AG04450 (cell line): Measurements from ENCODE around the gene SWI5. TPM values are rescaled to one million over a fixed set of nuclear protein-coding genes. Genes with fewer than 3 reads are reported as not detected.
A peak's percentile ranks its signal among the peaks of the same experiment; 100 is the strongest.

ENCODE experiments used
- CTCF ChIA-PET: fragments of 300-600, 350-600 bp; formaldehyde crosslinking; extraction: SDS; loops from one replicate; lab custom pipeline; 2022; ENCODE audit warnings: antibody characterized with exemption, inconsistent platforms; lab: Charles Lee
- POLR2A ChIA-PET: fragments of 350-600 bp; formaldehyde crosslinking; extraction: SDS; loops from one replicate; lab custom pipeline; 2021; ENCODE audit warnings: antibody characterized with exemption, inconsistent platforms; lab: Yijun Ruan, JAX
- DNase-seq: peaks from one replicate; pipeline ENCODE4 v3.0.0-alpha.2; 2011; ENCODE audit warnings: low read depth, low spot score
- H3K27ac ChIP-seq: one replicate; pipeline ENCODE4 v1.5.1; 2012; ENCODE audit warnings: low read depth, low read length, control low read depth
- H3K27me3 ChIP-seq: one replicate; pipeline ENCODE4 v1.6.0; 2012; ENCODE audit warnings: low read length; ENCODE audit not compliant: control insufficient read depth, insufficient read depth
- H3K4me3 ChIP-seq: 2 replicates; pipeline ENCODE4 v1.5.1; 2011; ENCODE audit warnings: mild to moderate bottlenecking, low read depth, low read length, control low read depth
- H3K9me3 ChIP-seq: 2 replicates; pipeline ENCODE4 v1.5.1; 2012; ENCODE audit warnings: low read length; ENCODE audit not compliant: control insufficient read depth, insufficient read depth
- CTCF ChIP-seq: IDR thresholded peaks from 2 replicates; pipeline ENCODE4 v1.5.1; 2011; ENCODE audit warnings: low read depth, low read length, control low read depth, inconsistent platforms
- polyA plus RNA-seq: library from polyadenylated mRNA; depleted of rRNA; stranded (reverse); fragments of >200 nt; gene quantifications from 2 replicates; pipeline ENCODE4 v1.2.3, GENCODE V29; 2011; rRNA removed
- small RNA-seq: library from RNA; depleted of rRNA; stranded (forward); fragments of <200 nt; gene quantifications from one replicate; pipeline ENCODE3, GENCODE V24; 2012; ENCODE audit warnings: low read depth; ENCODE audit not compliant: insufficient read length

SWI5 gene
- polyA plus RNA-seq, 1 experiment = 72.2 TPM

- Histone ChIP-seq H3K4me3 (no peak overlapping the region), H3K27me3 (no peaks in the 10 kb centered on the region), H3K9me3 (no peaks in the 10 kb centered on the region), H3K27ac (no peak overlapping the region)
- no peak for TF ChIP-seq CTCF
- POLR2A ChIA-PET = no interaction called here
- no peak for DNase-seq
- CTCF ChIA-PET = no interaction called here
These were observed 61.9 kb downstream of the SWI5 start for GRCh38 chr9:128337936-128338335.

Small RNA genes lying within 50 kb of the gene (small RNA-seq; reads per million reads assigned to genes)
- gene MIR199B (33,055 reads per million, percentile 100 among the genes with 10 or more reads in this experiment), gene MIR3154 (not detected)

Other genes with a start within 250 kb of the SWI5 start
- gene NAIF1, start 209.0 kb upstream of the SWI5 start, polyA plus RNA-seq = 7.5 and 8.9 TPM in 2 replicates
- gene SLC25A25, start 208.0 kb upstream of the SWI5 start, polyA plus RNA-seq = 12.0 and 12.6 TPM in 2 replicates
- 56.3 and 75.2 TPM in 2 replicates for gene PTGES2, start 148.5 kb upstream of the SWI5 start, polyA plus RNA-seq
- gene LCN2, start 126.8 kb upstream of the SWI5 start, polyA plus RNA-seq = not detected in 2 replicates
- 48.1 and 64.2 TPM in 2 replicates for gene BBLN, start 116.0 kb upstream of the SWI5 start, polyA plus RNA-seq
- 26.9 and 45.6 TPM in 2 replicates for gene CIZ1, start 84.7 kb upstream of the SWI5 start, polyA plus RNA-seq
- 12.0 and 17.4 TPM in 2 replicates for gene DNM1, start 72.9 kb upstream of the SWI5 start, polyA plus RNA-seq
- 112 and 121 TPM in 2 replicates for gene GOLGA2, start 269 bp upstream of the SWI5 start, polyA plus RNA-seq
- 15.1 and 20.7 TPM in 2 replicates for gene TRUB2, start 46.2 kb downstream of the SWI5 start, polyA plus RNA-seq
- 19.0 and 24.8 TPM in 2 replicates for gene COQ4, start 46.6 kb downstream of the SWI5 start, polyA plus RNA-seq
- 7.7 and 9.4 TPM in 2 replicates for gene SLC27A4, start 64.3 kb downstream of the SWI5 start, polyA plus RNA-seq
- gene URM1, start 95.1 kb downstream of the SWI5 start, polyA plus RNA-seq = 44.7 and 65.1 TPM in 2 replicates
- gene CERCAM, start 144.6 kb downstream of the SWI5 start, polyA plus RNA-seq = 54.9 and 72.1 TPM in 2 replicates
- gene ODF2, start 179.7 kb downstream of the SWI5 start, polyA plus RNA-seq = 16.8 and 19.4 TPM in 2 replicates
- 21.6 and 27.3 TPM in 2 replicates for gene GLE1, start 228.4 kb downstream of the SWI5 start, polyA plus RNA-seq